GM23338 (cell line): ENCODE results near the gene NOP9. TPM values are rescaled to one million over a fixed set of nuclear protein-coding genes. Genes with fewer than 3 reads are reported as not detected.

Experiments used
- ATAC-seq: fragments of 200-7000 bp; cut with Tn5 transposase; 3 replicates; pipeline ENCODE4 v1.9.1; 2020
- DNase-seq: peaks from one replicate; pipeline ENCODE4 v3.0.0-alpha.2; 2015; ENCODE audit warnings: low spot score
- H2AFZ ChIP-seq: fragments of 200-600 bp; sonication (generic); 2 replicates; pipeline ENCODE4 v1.8.0; 2016; ENCODE audit warnings: antibody characterized with exemption, mild to moderate bottlenecking, moderate library complexity
- H3F3A ChIP-seq: fragments of 200-600 bp; sonication (generic); replicated peaks from 2 replicates; pipeline ENCODE4 v1.8.0; 2017; ENCODE audit warnings: antibody characterized with exemption, mixed run types, low read depth
- H3K27ac ChIP-seq: fragments of 200-600 bp; sonication (generic); 2 replicates; pipeline ENCODE4 v1.6.1; 2016; ENCODE audit warnings: low read depth
- H3K27me3 ChIP-seq: fragments of 200-600 bp; sonication (generic); 2 replicates; pipeline ENCODE4 v1.8.0; 2016; ENCODE audit warnings: mild to moderate bottlenecking, mixed run types, moderate library complexity; ENCODE audit not compliant: insufficient read depth
- H3K36me3 ChIP-seq: fragments of 200-600 bp; sonication (generic); 2 replicates; pipeline ENCODE4 v1.8.0; 2016; ENCODE audit warnings: mild to moderate bottlenecking; ENCODE audit not compliant: insufficient read depth
- H3K4me1 ChIP-seq: fragments of 200-600 bp; sonication (generic); 2 replicates; pipeline ENCODE4 v1.8.0; 2016; ENCODE audit warnings: mild to moderate bottlenecking, moderate library complexity; ENCODE audit not compliant: insufficient read depth
- H3K4me2 ChIP-seq: fragments of 200-600 bp; sonication (generic); 2 replicates; pipeline ENCODE4 v1.7.1; 2017; ENCODE audit warnings: mixed run types
- H3K4me3 ChIP-seq: fragments of 200-600 bp; sonication (generic); 2 replicates; pipeline ENCODE4 v1.6.1; 2016; ENCODE audit warnings: mixed run types
- H3K79me2 ChIP-seq: fragments of 200-600 bp; sonication (generic); replicated peaks from 2 replicates; pipeline ENCODE4 v1.8.0; 2017; ENCODE audit warnings: mild to moderate bottlenecking; ENCODE audit not compliant: insufficient read depth
- H3K9me2 ChIP-seq: fragments of 200-600 bp; sonication (generic); 2 replicates; pipeline ENCODE4 v1.8.0; 2017; ENCODE audit not compliant: insufficient read depth
- H4K20me1 ChIP-seq: fragments of 200-600 bp; sonication (generic); replicated peaks from 2 replicates; pipeline ENCODE4 v1.8.0; 2017; ENCODE audit warnings: mild to moderate bottlenecking; ENCODE audit not compliant: insufficient read depth
- H3K27ac Mint-ChIP-seq: 2 replicates; pipeline ENCODE4 v1.8.0; 2020; ENCODE audit warnings: inconsistent platforms, mild to moderate bottlenecking, moderate library complexity, mixed read lengths
- H3K27me3 Mint-ChIP-seq: 3 replicates; pipeline ENCODE4 v1.8.0; 2022; ENCODE audit warnings: low read depth, mild to moderate bottlenecking, moderate library complexity, mixed read lengths, inconsistent platforms; ENCODE audit not compliant: insufficient read depth, poor library complexity
- H3K36me3 Mint-ChIP-seq: 3 replicates; pipeline ENCODE4 v1.8.0; 2021; ENCODE audit warnings: low read depth, mild to moderate bottlenecking, inconsistent platforms, moderate library complexity, mixed read lengths
- H3K4me1 Mint-ChIP-seq: 3 replicates; pipeline ENCODE4 v1.8.0; 2020; ENCODE audit warnings: mild to moderate bottlenecking, inconsistent platforms, mixed read lengths
- H3K4me3 Mint-ChIP-seq: 3 replicates; pipeline ENCODE4 v1.8.0; 2021; ENCODE audit warnings: moderate library complexity, mild to moderate bottlenecking, inconsistent platforms, mixed read lengths
- H3K9me3 Mint-ChIP-seq: 3 replicates; pipeline ENCODE4 v1.8.0; 2020; ENCODE audit warnings: moderate library complexity, mild to moderate bottlenecking, inconsistent platforms, mixed read lengths
- CREB1 ChIP-seq: fragments of 250-450 bp; sonication (Bioruptor Pico); IDR thresholded peaks from 2 replicates; pipeline ENCODE4 v1.5.0; 2020; ENCODE audit warnings: low read depth, mild to moderate bottlenecking, moderate library complexity
- CTCF ChIP-seq, 2 experiments: fragments of 200-600 bp in 1 of 2; sonication (generic) in 1 of 2; conservative IDR thresholded peaks; 2 replicates each; pipeline versions ENCODE4 v1.5.1 to v1.6.1; 2016 to 2017; ENCODE audit warnings: antibody characterized with exemption in 2 of 2, low read depth in 2 of 2, mild to moderate bottlenecking in 2 of 2, moderate library complexity in 1 of 2
- ETS1 ChIP-seq: IDR thresholded peaks from 2 replicates; pipeline ENCODE4 v1.6.1; 2016; ENCODE audit warnings: antibody characterized with exemption
- EZH2 ChIP-seq: fragments of 200-600 bp; sonication (generic); IDR thresholded peaks from one replicate; pipeline ENCODE4 v1.8.0; 2017; ENCODE audit warnings: antibody characterized with exemption, mild to moderate bottlenecking, low read depth; ENCODE audit not compliant: unreplicated experiment
- EZH2phosphoT487 ChIP-seq: fragments of 200-600 bp; sonication (generic); IDR thresholded peaks from one replicate; pipeline ENCODE4 v1.8.1; 2018; ENCODE audit warnings: antibody characterized with exemption; ENCODE audit not compliant: unreplicated experiment
- JUNB ChIP-seq: IDR thresholded peaks from one replicate; pipeline ENCODE4 v1.6.1; 2016; ENCODE audit warnings: antibody characterized with exemption; ENCODE audit not compliant: unreplicated experiment
- NANOG ChIP-seq: IDR thresholded peaks from 2 replicates; pipeline ENCODE4 v1.6.1; 2016; ENCODE audit warnings: antibody characterized with exemption, borderline replicate concordance
- POLR2AphosphoS5 ChIP-seq: IDR thresholded peaks from 2 replicates; pipeline ENCODE4 v1.6.1; 2016; ENCODE audit warnings: antibody characterized with exemption, low read depth
- REST ChIP-seq: IDR thresholded peaks from one replicate; pipeline ENCODE4 v1.6.1; 2018; ENCODE audit warnings: antibody characterized with exemption; ENCODE audit not compliant: unreplicated experiment
- STAT1 ChIP-seq: IDR thresholded peaks from one replicate; pipeline ENCODE4 v1.6.1; 2016; ENCODE audit warnings: antibody characterized with exemption; ENCODE audit not compliant: unreplicated experiment
- ZNF114 ChIP-seq: fragments of 250-450 bp; sonication (Bioruptor Pico); IDR thresholded peaks from 2 replicates; pipeline ENCODE4 v1.5.0; 2020; ENCODE audit warnings: mild to moderate bottlenecking, moderate library complexity
- ZNF331 ChIP-seq: fragments of 250-450 bp; sonication (Bioruptor Pico); IDR thresholded peaks from 2 replicates; pipeline ENCODE4 v1.5.0; 2020; ENCODE audit warnings: low read depth, mild to moderate bottlenecking, moderate library complexity
- ZNF462 ChIP-seq: fragments of 250-450 bp; sonication (Bioruptor Pico); IDR thresholded peaks from 2 replicates; pipeline ENCODE4 v1.5.0; 2020; ENCODE audit warnings: mild to moderate bottlenecking, moderate library complexity
- polyA plus RNA-seq: library from polyadenylated mRNA; unstranded; fragments of >200 nt; fragmentation: Nextera tagmentation; extraction: Ambion mirVana; gene quantifications from 2 replicates; pipeline ENCODE4 v1.2.1, GENCODE V29; 2016
- total RNA-seq: library from RNA; depleted of rRNA; stranded (reverse); fragments of >200 nt; shearing (Covaris generic); gene quantifications from 2 replicates; pipeline ENCODE4 v1.2.3, GENCODE V29; 2014

NOP9 gene
- total and polyA plus RNA-seq, 2 experiments from 2014 or later = 7.9 to 32.8 TPM

GRCh38 chr14:24256960-24257359, 42.7 kb upstream of the NOP9 start:
- H3K9me3 Mint-ChIP-seq = no peaks in the 10 kb centered on the region
- H3K9me2 ChIP-seq = no peaks in the 10 kb centered on the region
- no peaks in the 10 kb centered on the region for H4K20me1 ChIP-seq
- H3K36me3 ChIP-seq = no peaks in the 10 kb centered on the region
- H3K4me1 Mint-ChIP-seq = peaks cover 4% of the 10 kb centered on the region; the same call in 2 of the 3 replicates
- H3F3A ChIP-seq = no peaks in the 10 kb centered on the region
- H3K4me1 ChIP-seq = no peaks in the 10 kb centered on the region
- H3K4me3 ChIP-seq = no peak overlapping the region
- no peaks in the 10 kb centered on the region for H3K36me3 Mint-ChIP-seq
- H2AFZ ChIP-seq = no peak overlapping the region
- TF ChIP-seq POLR2AphosphoS5 (no peak), STAT1 (no peak), ZNF462 (no peak), NANOG (no peak), CREB1 (CRISPR knock-in tag) (no peak), EZH2 (no peak), ZNF114 (CRISPR knock-in tag) (no peak), REST (no peak), JUNB (no peak), ZNF331 (no peak), CTCF (conservative IDR thresholded peaks at IDR 0.05; ENCODE audit: low read depth in 2 of 2) (no peak), ETS1 (no peak), EZH2phosphoT487 (no peak)
- H3K27me3 Mint-ChIP-seq = peaks cover 16% of the 10 kb centered on the region
- H3K4me2 ChIP-seq = no peak overlapping the region
- ATAC-seq (no peak), DNase-seq (no peak)
- H3K27ac ChIP-seq = no peak overlapping the region
- no peaks in the 10 kb centered on the region for H3K79me2 ChIP-seq
- H3K4me3 Mint-ChIP-seq = no peak overlapping the region; the same call in 2 of the 3 replicates
- no peak overlapping the region for H3K27ac Mint-ChIP-seq
- H3K27me3 ChIP-seq = no peaks in the 10 kb centered on the region
